OCI-LY7 (cell line): ENCODE measurements around the gene WNK2. TPM values are rescaled to one million over a fixed set of nuclear protein-coding genes. Genes with fewer than 3 reads are reported as not detected.

ENCODE experiments used
- BruUV-seq: library from RNA; stranded (reverse); fragments of 400-500 nt; replicated peaks from 2 replicates; lab custom pipeline; 2021; lab: Mats Ljungman, UMichigan
- CTCF ChIA-PET: fragments of 300-600 bp; sonication (Branson Sonifier 250); formaldehyde crosslinking; loops from one replicate; lab custom pipeline; 2022; ENCODE audit warnings: antibody characterized with exemption; ENCODE audit not compliant: unreplicated experiment; lab: Charles Lee
- POLR2A ChIA-PET: fragments of 300-600 bp; sonication (Branson Sonifier 250); formaldehyde crosslinking; loops from one replicate; lab custom pipeline; 2022; ENCODE audit warnings: antibody characterized with exemption; lab: Charles Lee
- DNase-seq: peaks from one replicate; pipeline ENCODE4 v3.0.0-alpha.2; 2015; ENCODE audit warnings: low spot score
- H2AFZ ChIP-seq: fragments of 200-600 bp; sonication (generic), shearing (Covaris generic); 2 replicates; pipeline ENCODE4 v1.6.1; 2014; ENCODE audit warnings: mild to moderate bottlenecking, antibody characterized with exemption, low read length, moderate library complexity
- H3K27ac ChIP-seq: fragments of 200-600 bp; sonication (generic); 2 replicates; pipeline ENCODE4 v1.5.1; 2014; ENCODE audit warnings: mixed run types, low read depth, mild to moderate bottlenecking, moderate library complexity, low read length, inconsistent platforms; ENCODE audit not compliant: poor library complexity, severe bottlenecking
- H3K36me3 ChIP-seq: fragments of 200-600 bp; sonication (generic); 2 replicates; pipeline ENCODE4 v1.6.1; 2014; ENCODE audit warnings: mild to moderate bottlenecking, antibody characterized with exemption, low read length, moderate library complexity, mixed read lengths; ENCODE audit not compliant: insufficient read depth
- H3K4me1 ChIP-seq: fragments of 200-600 bp; sonication (generic); 2 replicates; pipeline ENCODE4 v1.5.1; 2014; ENCODE audit warnings: mild to moderate bottlenecking, low read length; ENCODE audit not compliant: insufficient read depth, poor library complexity, severe bottlenecking
- H3K4me2 ChIP-seq: fragments of 200-600 bp; sonication (generic); 2 replicates; pipeline ENCODE4 v1.6.1; 2014; ENCODE audit warnings: mild to moderate bottlenecking, low read length
- H3K4me3 ChIP-seq: fragments of 200-600 bp; sonication (generic); 2 replicates; pipeline ENCODE4 v1.5.1; 2014; ENCODE audit warnings: mild to moderate bottlenecking, low read depth, low read length; ENCODE audit not compliant: poor library complexity, severe bottlenecking
- H3K79me2 ChIP-seq: fragments of 200-600 bp; sonication (generic); 2 replicates; pipeline ENCODE4 v1.6.1; 2016; ENCODE audit warnings: low read depth, mild to moderate bottlenecking, low read length, moderate library complexity, mixed read lengths; ENCODE audit not compliant: insufficient read depth
- H3K9me2 ChIP-seq: fragments of 200-600 bp; sonication (generic); 2 replicates; pipeline ENCODE4 v1.6.1; 2016; ENCODE audit warnings: mild to moderate bottlenecking, low read length, mixed read lengths; ENCODE audit not compliant: insufficient read depth
- H3K9me3 ChIP-seq: fragments of 200-600 bp; sonication (generic); 2 replicates; pipeline ENCODE4 v1.6.1; 2014; ENCODE audit warnings: mild to moderate bottlenecking, mixed run types, low read length, mixed read lengths
- H4K20me1 ChIP-seq: fragments of 200-600 bp; sonication (generic); 2 replicates; pipeline ENCODE4 v1.6.1; 2014; ENCODE audit warnings: mild to moderate bottlenecking, antibody characterized with exemption, low read length, moderate library complexity, mixed read lengths; ENCODE audit not compliant: insufficient read depth
- EZH2phosphoT487 ChIP-seq: fragments of 200-600 bp; sonication (generic); IDR thresholded peaks from 2 replicates; pipeline ENCODE4 v1.6.1; 2018; ENCODE audit warnings: low read depth, borderline replicate concordance, mild to moderate bottlenecking, mixed run types, antibody characterized with exemption, low read length, moderate library complexity, mixed read lengths
- intact Hi-C: fragments of 100-400 bp; cut with micrococcal nuclease; formaldehyde crosslinking; loops from one replicate; pipeline ENCODE4 v1.10.0; 2022; ENCODE audit not compliant: unreplicated experiment
- total RNA-seq, 2 experiments: library from RNA; depleted of rRNA in 1 of 2; stranded (reverse); fragments of >200 nt in 1 of 2; shearing (Covaris generic) in 1 of 2; gene quantifications; 2 replicates each; pipeline ENCODE4 v1.2.3, GENCODE V29; 2014 to 2022
- TF ChIP-seq, protein P1 (sequence below): fragments of 200-600 bp; sonication (generic); conservative IDR thresholded peaks from 2 replicates; pipeline ENCODE4 v1.5.1; 2014; ENCODE audit warnings: mild to moderate bottlenecking, antibody characterized with exemption, low read length, moderate library complexity, mixed read lengths

Gene WNK2
- total RNA-seq, 2 experiments from 2014 or later = 142 to 194 TPM

DNA sequence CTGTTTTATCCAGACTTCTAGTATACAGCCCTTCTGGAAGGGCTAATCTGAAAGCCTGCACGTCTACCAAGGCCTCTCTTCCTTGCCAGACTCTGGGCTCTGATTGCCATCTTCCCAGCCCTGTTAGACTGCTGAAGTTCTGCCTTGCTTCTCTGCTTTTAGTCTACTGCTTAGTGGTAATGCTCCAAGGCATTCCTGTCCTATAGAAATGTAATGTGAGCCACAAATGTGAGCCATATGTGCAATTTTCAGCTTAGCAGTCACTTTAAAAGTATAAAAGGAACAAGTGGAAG, 32.1 kb downstream of the WNK2 start:
- Histone ChIP-seq H4K20me1 (no peaks in the 10 kb centered on the region), H3K79me2 (no peaks in the 10 kb centered on the region), H3K4me2 (no peak overlapping the region), H3K27ac (no peak overlapping the region), H3K4me3 (no peak overlapping the region), H2AFZ (no peak overlapping the region), H3K36me3 (no peaks in the 10 kb centered on the region), H3K4me1 (no peaks in the 10 kb centered on the region), H3K9me3 (no peaks in the 10 kb centered on the region), H3K9me2 (no peaks in the 10 kb centered on the region)
- ChIA-PET POLR2A (no interaction called here), CTCF (no interaction called here)
- intact Hi-C loops = no loop called here
- DNase-seq = no peak
- BruUV-seq = no TSS peak
- no peak for TF ChIP-seq EZH2phosphoT487
- TF ChIP-seq, protein P1, sequence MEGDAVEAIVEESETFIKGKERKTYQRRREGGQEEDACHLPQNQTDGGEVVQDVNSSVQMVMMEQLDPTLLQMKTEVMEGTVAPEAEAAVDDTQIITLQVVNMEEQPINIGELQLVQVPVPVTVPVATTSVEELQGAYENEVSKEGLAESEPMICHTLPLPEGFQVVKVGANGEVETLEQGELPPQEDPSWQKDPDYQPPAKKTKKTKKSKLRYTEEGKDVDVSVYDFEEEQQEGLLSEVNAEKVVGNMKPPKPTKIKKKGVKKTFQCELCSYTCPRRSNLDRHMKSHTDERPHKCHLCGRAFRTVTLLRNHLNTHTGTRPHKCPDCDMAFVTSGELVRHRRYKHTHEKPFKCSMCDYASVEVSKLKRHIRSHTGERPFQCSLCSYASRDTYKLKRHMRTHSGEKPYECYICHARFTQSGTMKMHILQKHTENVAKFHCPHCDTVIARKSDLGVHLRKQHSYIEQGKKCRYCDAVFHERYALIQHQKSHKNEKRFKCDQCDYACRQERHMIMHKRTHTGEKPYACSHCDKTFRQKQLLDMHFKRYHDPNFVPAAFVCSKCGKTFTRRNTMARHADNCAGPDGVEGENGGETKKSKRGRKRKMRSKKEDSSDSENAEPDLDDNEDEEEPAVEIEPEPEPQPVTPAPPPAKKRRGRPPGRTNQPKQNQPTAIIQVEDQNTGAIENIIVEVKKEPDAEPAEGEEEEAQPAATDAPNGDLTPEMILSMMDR = no peak; the same call in 1 of the 2 replicates

DNA sequence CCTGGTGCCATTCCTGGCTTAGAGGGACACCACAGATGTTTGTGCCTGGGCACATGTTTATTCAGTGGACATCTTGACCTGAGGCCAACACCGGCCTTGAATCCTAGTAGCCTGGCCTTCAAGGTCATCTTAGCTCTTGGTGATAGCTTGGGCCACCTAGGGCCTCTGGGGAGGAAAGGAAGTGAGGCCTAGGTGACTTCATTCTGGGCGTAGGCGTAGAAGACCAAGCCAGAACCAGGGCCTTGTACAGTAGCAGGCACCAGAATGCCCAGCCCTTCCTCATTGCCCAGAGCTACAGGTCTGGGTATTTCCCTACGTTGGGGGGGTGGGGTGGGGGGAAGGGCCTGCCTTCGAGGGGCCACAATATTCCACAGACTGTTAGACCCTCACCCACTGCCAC, 33.8 kb downstream of the WNK2 start:
- POLR2A ChIA-PET = interaction anchor here (0.9 kb wide), 1 partner anchor 10 kb away, joined by 6 read pairs; no protein-coding TSS in a partner anchor
- no peaks in the 10 kb centered on the region for H3K79me2 ChIP-seq

DNA sequence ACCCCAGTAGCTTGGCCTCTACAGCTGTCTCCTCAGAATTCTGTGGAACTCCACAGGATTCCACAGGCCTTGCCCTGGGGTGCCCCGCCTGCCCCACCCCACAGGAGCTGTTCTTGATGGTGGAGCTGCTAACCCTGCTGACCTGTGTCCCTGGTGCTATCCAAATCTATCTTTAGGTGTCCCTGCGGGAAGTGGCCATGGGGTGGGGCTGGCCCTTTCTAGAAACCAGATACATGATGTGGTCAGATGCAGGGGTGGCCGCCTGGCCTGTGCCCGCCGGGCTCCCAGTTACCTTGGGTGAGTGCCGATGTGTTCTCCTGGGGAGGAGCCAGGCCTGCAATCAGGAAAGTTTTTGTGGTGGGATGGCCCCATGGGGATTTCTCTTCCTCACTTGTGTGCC, 34.2 kb downstream of the WNK2 start:
- H3K9me2 ChIP-seq = no peaks in the 10 kb centered on the region
- no peaks in the 10 kb centered on the region for H4K20me1 ChIP-seq
- H3K4me3 ChIP-seq = no peak overlapping the region
- intact Hi-C loops = no loop called here
- BruUV-seq = no TSS peak
- no peaks in the 10 kb centered on the region for H3K36me3 ChIP-seq
- no peaks in the 10 kb centered on the region for H3K9me3 ChIP-seq
- H3K27ac ChIP-seq = no peak overlapping the region
- CTCF ChIA-PET = no interaction called here
- DNase-seq = no peak
- peaks cover 3% of the 10 kb centered on the region for H3K4me1 ChIP-seq
- H3K4me2 ChIP-seq = no peak overlapping the region
- TF ChIP-seq EZH2phosphoT487 = no peak
- TF ChIP-seq, protein P1 = no peak
- no peaks in the 10 kb centered on the region for H3K79me2 ChIP-seq
- H2AFZ ChIP-seq = no peak overlapping the region
- POLR2A ChIA-PET = interaction anchor here (0.9 kb wide), 1 partner anchor 10 kb away, joined by 6 read pairs; no protein-coding TSS in a partner anchor

More for the DNA sequence above, 33.8 kb downstream of the WNK2 start:
- Histone ChIP-seq H3K9me3 (no peaks in the 10 kb centered on the region), H3K27ac (no peak overlapping the region), H3K9me2 (no peaks in the 10 kb centered on the region), H3K4me3 (no peak overlapping the region), H4K20me1 (no peaks in the 10 kb centered on the region), H3K4me1 (no peaks in the 10 kb centered on the region), H3K4me2 (no peak overlapping the region), H2AFZ (no peak overlapping the region), H3K36me3 (no peaks in the 10 kb centered on the region)
- CTCF ChIA-PET = no interaction called here
- no peak for DNase-seq
- intact Hi-C loops = no loop called here
- TF ChIP-seq EZH2phosphoT487 = no peak
- TF ChIP-seq, protein P1 = no peak
- BruUV-seq = no TSS peak
